Smooth muscle cell (in vitro differentiated cells): ENCODE measurements around the gene LANCL2. TPM values are rescaled to one million over a fixed set of nuclear protein-coding genes. Genes with fewer than 3 reads are reported as not detected.

ENCODE experiments used
- DNase-seq: peaks from one replicate; lab custom pipeline; 2025; ENCODE audit not compliant: unreplicated experiment; lab: John Stamatoyannopoulos, UW
- H2AFZ ChIP-seq: fragments of 200-600 bp; sonication (generic); 2 replicates; pipeline ENCODE4 v1.6.0; 2016; ENCODE audit warnings: antibody characterized with exemption, low read depth, mild to moderate bottlenecking
- H3F3A ChIP-seq: fragments of 200-600 bp; sonication (generic); 2 replicates; pipeline ENCODE4 v1.6.0; 2017; ENCODE audit warnings: antibody characterized with exemption, low read depth
- H3K27ac ChIP-seq: fragments of 200-600 bp; sonication (generic); 2 replicates; pipeline ENCODE4 v1.5.1; 2016; ENCODE audit warnings: low read depth, mild to moderate bottlenecking
- H3K27me3 ChIP-seq: fragments of 200-600 bp; sonication (generic); 2 replicates; pipeline ENCODE4 v1.6.1; 2016; ENCODE audit warnings: low read depth, mild to moderate bottlenecking
- H3K36me3 ChIP-seq: fragments of 200-600 bp; sonication (generic); 2 replicates; pipeline ENCODE4 v1.5.1; 2016; ENCODE audit warnings: low read depth
- H3K4me1 ChIP-seq: fragments of 200-600 bp; sonication (generic); 2 replicates; pipeline ENCODE4 v1.5.1; 2016; ENCODE audit warnings: low read depth
- H3K4me2 ChIP-seq: fragments of 200-600 bp; sonication (generic); 2 replicates; pipeline ENCODE4 v1.6.0; 2016; ENCODE audit warnings: mild to moderate bottlenecking
- H3K4me3 ChIP-seq: fragments of 200-600 bp; sonication (generic); 2 replicates; pipeline ENCODE4 v1.5.1; 2016; ENCODE audit warnings: mild to moderate bottlenecking
- H3K79me2 ChIP-seq: fragments of 200-600 bp; sonication (generic); 2 replicates; pipeline ENCODE4 v1.6.0; 2016; ENCODE audit warnings: low read depth, mild to moderate bottlenecking
- H3K9ac ChIP-seq: fragments of 200-600 bp; sonication (generic); 2 replicates; pipeline ENCODE4 v1.6.0; 2016; ENCODE audit warnings: low read depth
- H3K9me3 ChIP-seq: fragments of 200-600 bp; sonication (generic); replicated peaks from 2 replicates; pipeline ENCODE4 v1.5.1; 2016; ENCODE audit warnings: low read depth
- H4K20me1 ChIP-seq: fragments of 200-600 bp; sonication (generic); 2 replicates; pipeline ENCODE4 v1.6.0; 2016; ENCODE audit warnings: low read depth
- CTCF ChIP-seq: fragments of 200-600 bp; sonication (generic); IDR thresholded peaks from 2 replicates; pipeline ENCODE4 v1.5.1; 2017; ENCODE audit warnings: borderline replicate concordance, mild to moderate bottlenecking, antibody characterized with exemption; ENCODE audit not compliant: insufficient read depth, poor library complexity, severe bottlenecking
- WGBS: methylation state at CpG from one replicate; pipeline ENCODE4 v1.1.7; 2016; ENCODE audit warnings: low lambda C conversion rate; 5-methylcytosine and 5-hydroxymethylcytosine counted together
- polyA plus RNA-seq: library from polyadenylated mRNA; unstranded; fragments of >200 nt; fragmentation: Nextera tagmentation; extraction: Ambion mirVana; gene quantifications from 2 replicates; pipeline ENCODE4 v1.2.1, GENCODE V29; 2016
- total RNA-seq: library from RNA; depleted of rRNA; stranded (reverse); fragments of >200 nt; gene quantifications from 2 replicates; pipeline ENCODE4 v1.2.3, GENCODE V29; 2014

The LANCL2 gene
- total RNA-seq (9.4 and 16.1 TPM in 2 replicates), polyA plus RNA-seq (15.6 and 17.4 TPM in 2 replicates)

- TF ChIP-seq CTCF = no peak
- Histone ChIP-seq H3K27me3 (no peaks in the 10 kb centered on the region), H3F3A (peaks cover 10% of the 10 kb centered on the region), H3K27ac (no peak within 1 kb of the TSS), H3K36me3 (no peaks in the 10 kb centered on the region), H3K79me2 (peaks cover under 1% of the 10 kb centered on the region), H3K9ac (peak within 1 kb of the TSS; percentile 100), H3K4me1 (peaks cover 17% of the 10 kb centered on the region), H3K4me3 (peak within 1 kb of the TSS; percentile 100), H2AFZ (peak within 1 kb of the TSS; percentile 92), H4K20me1 (no peaks in the 10 kb centered on the region), H3K4me2 (peak within 1 kb of the TSS; percentile 92), H3K9me3 (no peaks in the 10 kb centered on the region)
- DNase-seq = no peak
- under 1% methylated on average over 28 of the region's 28 CpGs for WGBS
These were observed at the start of gene LANCL2 for GRCh38 chr7:55365205-55365674. TSS of gene LANCL2 (plus strand) at chr7:55365337. CDS start at chr7:55366026, 689 bp downstream.

- Histone ChIP-seq H3K36me3 (no peaks in the 10 kb centered on the region), H2AFZ (no peak overlapping the region), H3K27ac (no peak overlapping the region), H3K4me3 (no peak overlapping the region), H3K27me3 (no peaks in the 10 kb centered on the region), H3K9ac (no peak overlapping the region), H4K20me1 (no peaks in the 10 kb centered on the region), H3K79me2 (no peaks in the 10 kb centered on the region), H3K9me3 (no peaks in the 10 kb centered on the region), H3K4me1 (no peaks in the 10 kb centered on the region), H3K4me2 (no peak overlapping the region), H3F3A (no peaks in the 10 kb centered on the region)
- WGBS = 78% methylated on average over 5 of the region's 5 CpGs
- no peak for TF ChIP-seq CTCF
- no peak for DNase-seq
These were observed 39.8 kb upstream of the LANCL2 start for GRCh38 chr7:55325371-55325792.

GRCh38 chr7:55326081-55326835, 38.9 kb upstream of the LANCL2 start:
- H3F3A ChIP-seq = no peaks in the 10 kb centered on the region
- no peaks in the 10 kb centered on the region for H3K79me2 ChIP-seq
- H3K9me3 ChIP-seq = no peaks in the 10 kb centered on the region
- no peak overlapping the region for H3K4me3 ChIP-seq
- H3K9ac ChIP-seq = no peak overlapping the region
- H3K4me1 ChIP-seq = no peaks in the 10 kb centered on the region
- DNase-seq = no peak
- 91% methylated on average over 11 of the region's 11 CpGs for WGBS
- H2AFZ ChIP-seq = no peak overlapping the region
- H4K20me1 ChIP-seq = no peaks in the 10 kb centered on the region
- H3K27me3 ChIP-seq = no peaks in the 10 kb centered on the region
- no peaks in the 10 kb centered on the region for H3K36me3 ChIP-seq
- no peak for TF ChIP-seq CTCF
- H3K27ac ChIP-seq = no peak overlapping the region
- H3K4me2 ChIP-seq = no peak overlapping the region
